ENCODE measurements around the gene CCDC60.

DNA sequence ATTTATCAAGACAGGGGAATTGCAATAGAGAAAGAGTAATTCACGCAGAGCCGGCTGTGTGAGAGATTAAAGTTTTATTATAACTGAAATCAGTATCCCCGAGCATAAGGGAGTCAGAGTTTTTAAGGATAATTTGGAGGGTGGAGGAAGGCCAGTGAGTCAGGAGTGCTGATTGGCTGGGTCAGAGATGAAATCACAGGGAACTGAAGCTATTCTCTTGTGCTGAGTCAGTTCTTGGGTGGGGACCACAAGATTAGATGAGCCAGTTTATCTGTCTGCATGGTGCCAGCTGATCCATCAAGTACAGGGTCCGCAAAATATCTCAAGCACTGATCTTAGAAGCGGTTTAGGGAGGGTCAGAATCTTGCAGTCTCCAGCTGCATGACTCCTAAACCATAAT is 96.6 kb downstream of the CCDC60 start:
- TF ChIP-seq, protein P1, sequence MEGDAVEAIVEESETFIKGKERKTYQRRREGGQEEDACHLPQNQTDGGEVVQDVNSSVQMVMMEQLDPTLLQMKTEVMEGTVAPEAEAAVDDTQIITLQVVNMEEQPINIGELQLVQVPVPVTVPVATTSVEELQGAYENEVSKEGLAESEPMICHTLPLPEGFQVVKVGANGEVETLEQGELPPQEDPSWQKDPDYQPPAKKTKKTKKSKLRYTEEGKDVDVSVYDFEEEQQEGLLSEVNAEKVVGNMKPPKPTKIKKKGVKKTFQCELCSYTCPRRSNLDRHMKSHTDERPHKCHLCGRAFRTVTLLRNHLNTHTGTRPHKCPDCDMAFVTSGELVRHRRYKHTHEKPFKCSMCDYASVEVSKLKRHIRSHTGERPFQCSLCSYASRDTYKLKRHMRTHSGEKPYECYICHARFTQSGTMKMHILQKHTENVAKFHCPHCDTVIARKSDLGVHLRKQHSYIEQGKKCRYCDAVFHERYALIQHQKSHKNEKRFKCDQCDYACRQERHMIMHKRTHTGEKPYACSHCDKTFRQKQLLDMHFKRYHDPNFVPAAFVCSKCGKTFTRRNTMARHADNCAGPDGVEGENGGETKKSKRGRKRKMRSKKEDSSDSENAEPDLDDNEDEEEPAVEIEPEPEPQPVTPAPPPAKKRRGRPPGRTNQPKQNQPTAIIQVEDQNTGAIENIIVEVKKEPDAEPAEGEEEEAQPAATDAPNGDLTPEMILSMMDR (IDR thresholded peaks at IDR 0.05 in 8 of 11, conservative IDR thresholded peaks at IDR 0.05 in 3 of 11): no peak
- TF ChIP-seq POLR2A (IDR thresholded peaks at IDR 0.05): no peak
- no peak for TF ChIP-seq POLR2AphosphoS5 (IDR thresholded peaks at IDR 0.05)
